ENCODE measurements around the gene IL1R2. TPM values are rescaled to one million over a fixed set of nuclear protein-coding genes. Genes with fewer than 3 reads are reported as not detected.

Gene IL1R2, protein sequence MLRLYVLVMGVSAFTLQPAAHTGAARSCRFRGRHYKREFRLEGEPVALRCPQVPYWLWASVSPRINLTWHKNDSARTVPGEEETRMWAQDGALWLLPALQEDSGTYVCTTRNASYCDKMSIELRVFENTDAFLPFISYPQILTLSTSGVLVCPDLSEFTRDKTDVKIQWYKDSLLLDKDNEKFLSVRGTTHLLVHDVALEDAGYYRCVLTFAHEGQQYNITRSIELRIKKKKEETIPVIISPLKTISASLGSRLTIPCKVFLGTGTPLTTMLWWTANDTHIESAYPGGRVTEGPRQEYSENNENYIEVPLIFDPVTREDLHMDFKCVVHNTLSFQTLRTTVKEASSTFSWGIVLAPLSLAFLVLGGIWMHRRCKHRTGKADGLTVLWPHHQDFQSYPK
- total RNA-seq (2022; extraction: Qiagen RNA extraction; ENCODE audit: low read depth), result 0.42 to 1.1 TPM (median 0.57 TPM) in 5 replicates

DNA sequence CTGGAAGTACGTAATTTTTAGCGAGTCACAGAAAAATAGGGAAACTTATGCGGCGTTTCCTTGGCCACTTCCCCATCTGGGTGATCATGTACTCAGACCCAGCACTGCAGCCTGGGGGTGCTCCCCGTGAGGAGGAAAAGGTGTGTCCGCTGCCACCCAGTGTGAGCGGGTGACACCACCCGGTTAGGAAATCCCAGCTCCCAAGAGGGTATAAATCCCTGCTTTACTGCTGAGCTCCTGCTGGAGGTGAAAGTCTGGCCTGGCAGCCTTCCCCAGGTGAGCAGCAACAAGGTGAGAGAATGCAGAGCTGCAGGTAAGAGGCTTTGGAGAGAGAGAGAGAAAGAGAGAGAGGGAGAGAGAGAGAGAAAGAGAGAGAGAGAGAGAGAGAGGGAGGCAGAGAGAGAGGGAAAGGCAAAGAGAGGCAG is at the start of gene IL1R2:
Gene IL1R2 (plus strand): TSS at position 240 of the 425 bp plus-strand sequence. CDS start 16,616 bp downstream, outside the sequence.

Other genes starting within 250 kb of the IL1R2 start
- gene IL1R1, start 150.8 kb downstream of the IL1R2 start, total RNA-seq (2022; extraction: Qiagen RNA extraction; ENCODE audit: low read depth), result 16.2 to 31.6 TPM (median 26.8 TPM) in 5 replicates
- gene IL1RL2, start 195.1 kb downstream of the IL1R2 start, total RNA-seq (2022; extraction: Qiagen RNA extraction; ENCODE audit: low read depth), result 0.05 TPM in 1 of 5 replicates, not detected in the others

Measured in A549 treated with RU486 at 1 μM for 4 hours (cell line).